Measurements from ENCODE around the gene TMEM108.

The TMEM108 gene

DNA sequence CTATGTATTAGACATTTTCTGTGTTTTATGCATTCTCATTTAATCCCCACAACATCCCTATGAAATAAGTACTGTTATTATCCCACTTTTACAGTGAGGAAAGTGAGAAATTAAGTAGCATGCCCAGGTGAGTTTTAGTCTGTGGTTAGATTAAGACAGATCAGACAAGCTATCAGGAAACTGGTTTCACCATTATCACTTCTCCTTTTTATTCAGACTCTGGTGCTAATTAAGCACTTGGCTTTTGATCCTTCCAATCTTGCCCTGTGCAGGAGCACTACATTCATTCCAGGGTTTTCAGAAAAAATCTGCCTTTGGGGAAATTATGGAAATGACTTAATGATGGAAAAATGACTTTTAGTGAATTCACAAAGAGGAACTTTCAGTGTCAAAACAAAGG, 115.2 kb downstream of the TMEM108 start:
- H3K4me3 ChIP-seq (ENCODE audit: low read depth, low read length), result no peak overlapping the region
- no peak for DNase-seq (ENCODE audit: low read depth)
- TF ChIP-seq MYC (IDR thresholded peaks at IDR 0.05; ENCODE audit: low read depth, low read length), result no peak
- TF ChIP-seq POLR2A (IDR thresholded peaks at IDR 0.05; ENCODE audit: extremely low read depth, insufficient read length), result no peak
- TF ChIP-seq, protein P1, sequence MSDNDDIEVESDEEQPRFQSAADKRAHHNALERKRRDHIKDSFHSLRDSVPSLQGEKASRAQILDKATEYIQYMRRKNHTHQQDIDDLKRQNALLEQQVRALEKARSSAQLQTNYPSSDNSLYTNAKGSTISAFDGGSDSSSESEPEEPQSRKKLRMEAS (IDR thresholded peaks at IDR 0.05; ENCODE audit: low read depth, low read length), result no peak
- TF ChIP-seq, protein P2, sequence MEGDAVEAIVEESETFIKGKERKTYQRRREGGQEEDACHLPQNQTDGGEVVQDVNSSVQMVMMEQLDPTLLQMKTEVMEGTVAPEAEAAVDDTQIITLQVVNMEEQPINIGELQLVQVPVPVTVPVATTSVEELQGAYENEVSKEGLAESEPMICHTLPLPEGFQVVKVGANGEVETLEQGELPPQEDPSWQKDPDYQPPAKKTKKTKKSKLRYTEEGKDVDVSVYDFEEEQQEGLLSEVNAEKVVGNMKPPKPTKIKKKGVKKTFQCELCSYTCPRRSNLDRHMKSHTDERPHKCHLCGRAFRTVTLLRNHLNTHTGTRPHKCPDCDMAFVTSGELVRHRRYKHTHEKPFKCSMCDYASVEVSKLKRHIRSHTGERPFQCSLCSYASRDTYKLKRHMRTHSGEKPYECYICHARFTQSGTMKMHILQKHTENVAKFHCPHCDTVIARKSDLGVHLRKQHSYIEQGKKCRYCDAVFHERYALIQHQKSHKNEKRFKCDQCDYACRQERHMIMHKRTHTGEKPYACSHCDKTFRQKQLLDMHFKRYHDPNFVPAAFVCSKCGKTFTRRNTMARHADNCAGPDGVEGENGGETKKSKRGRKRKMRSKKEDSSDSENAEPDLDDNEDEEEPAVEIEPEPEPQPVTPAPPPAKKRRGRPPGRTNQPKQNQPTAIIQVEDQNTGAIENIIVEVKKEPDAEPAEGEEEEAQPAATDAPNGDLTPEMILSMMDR (IDR thresholded peaks at IDR 0.05; ENCODE audit: low read depth, low read length), result no peak

DNA sequence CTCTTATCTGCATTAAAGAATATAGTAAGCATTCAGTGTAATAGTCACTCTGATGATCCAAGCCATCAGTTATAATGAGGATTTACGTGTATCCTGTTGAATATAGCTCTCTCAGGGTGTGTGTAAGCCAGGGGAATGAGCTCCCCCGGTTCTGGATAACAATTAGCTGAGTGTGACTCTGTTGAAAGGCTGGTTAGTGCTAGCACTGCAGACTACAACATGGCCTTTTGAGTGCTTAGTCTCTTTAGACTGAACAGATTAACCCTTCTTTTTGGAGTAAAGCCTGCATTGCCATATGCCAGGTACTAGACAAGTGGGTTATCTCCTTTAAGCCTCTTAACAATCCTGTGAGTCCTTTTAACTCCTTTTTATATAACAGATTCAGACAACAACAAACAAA, 119.5 kb downstream of the TMEM108 start:
- DNase-seq (ENCODE audit: low read depth), result no peak
- no peak overlapping the region for H3K4me3 ChIP-seq (ENCODE audit: low read depth, low read length)
- TF ChIP-seq, protein P2 (IDR thresholded peaks at IDR 0.05; ENCODE audit: low read depth, low read length), result no peak
- TF ChIP-seq POLR2A (IDR thresholded peaks at IDR 0.05; ENCODE audit: extremely low read depth, insufficient read length), result no peak
- no peak for TF ChIP-seq MYC (IDR thresholded peaks at IDR 0.05; ENCODE audit: low read depth, low read length)
- TF ChIP-seq, protein P1 (IDR thresholded peaks at IDR 0.05; ENCODE audit: low read depth, low read length), result no peak

DNA sequence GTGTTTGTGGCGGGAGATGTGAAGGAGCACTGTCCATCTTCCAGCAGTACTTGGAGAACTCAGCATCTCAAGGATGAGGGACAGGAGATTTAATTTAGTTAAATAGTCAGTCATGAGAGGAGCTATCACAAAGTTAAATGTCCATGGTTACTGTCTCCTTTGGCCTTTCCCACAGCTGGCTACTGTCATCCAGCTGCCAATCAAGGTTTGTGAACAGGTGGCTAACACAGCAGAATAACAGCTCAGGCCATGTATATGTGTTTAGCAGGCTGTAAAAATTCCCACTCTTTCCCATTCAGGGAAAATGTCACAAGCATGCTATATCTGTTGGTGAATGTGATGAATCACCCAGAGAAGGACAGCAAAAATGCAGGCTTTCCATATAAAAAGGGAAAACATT, 120.5 kb downstream of the TMEM108 start:
- H3K4me3 ChIP-seq (ENCODE audit: low read depth, low read length), result no peak overlapping the region
- TF ChIP-seq, protein P2 (IDR thresholded peaks at IDR 0.05; ENCODE audit: low read depth, low read length), result no peak
- TF ChIP-seq POLR2A (IDR thresholded peaks at IDR 0.05; ENCODE audit: extremely low read depth, insufficient read length), result no peak
- no peak for TF ChIP-seq MYC (IDR thresholded peaks at IDR 0.05; ENCODE audit: low read depth, low read length)
- TF ChIP-seq, protein P1 (IDR thresholded peaks at IDR 0.05; ENCODE audit: low read depth, low read length), result no peak
- DNase-seq (ENCODE audit: low read depth), result no peak

DNA sequence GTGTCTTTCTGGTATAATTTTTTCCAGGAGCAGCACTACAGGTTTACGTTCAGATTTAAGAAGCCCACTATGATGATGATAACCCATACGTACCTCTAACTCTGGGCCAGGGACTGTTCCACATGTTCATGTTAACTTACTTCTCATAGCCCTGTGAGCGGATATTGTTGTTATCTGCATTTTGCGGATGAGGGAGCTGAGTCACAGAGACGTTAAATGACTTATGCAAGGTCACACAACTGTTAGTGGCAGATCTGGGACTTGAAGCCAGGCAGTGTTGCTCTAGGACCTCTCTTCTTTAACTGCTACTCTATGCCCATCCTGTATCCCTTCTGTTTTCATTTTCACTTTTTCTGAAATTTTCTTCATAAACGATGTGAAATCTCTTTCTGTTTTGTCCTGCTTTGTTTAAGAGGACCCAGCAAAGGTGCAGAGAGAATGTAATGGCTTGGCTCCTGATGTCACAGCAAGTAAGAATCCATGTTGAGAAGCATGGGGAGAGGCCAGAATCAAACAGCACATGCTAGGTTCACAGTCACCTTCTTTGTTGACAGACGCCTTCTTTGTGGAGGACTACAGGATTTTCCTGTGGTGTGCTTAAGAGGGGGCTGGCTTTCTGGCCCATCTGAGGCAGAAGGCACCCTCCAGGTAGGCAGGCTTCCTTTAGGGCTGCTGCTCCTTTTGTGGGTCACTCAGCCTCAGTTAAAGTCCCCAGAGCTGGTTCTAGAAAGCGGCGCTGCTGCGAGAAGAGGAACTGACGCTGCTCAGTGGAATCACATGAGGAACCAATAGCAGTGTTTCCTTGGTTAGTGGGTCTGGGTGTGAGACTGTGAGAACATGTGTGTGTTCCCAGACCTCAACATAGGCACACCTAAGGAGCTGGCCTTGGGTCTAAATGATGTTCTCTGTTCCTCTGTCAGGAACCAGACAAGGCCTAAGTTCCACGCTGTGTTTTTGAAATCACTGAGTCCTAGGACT, 121.6 kb downstream of the TMEM108 start:
- H3K4me3 ChIP-seq (ENCODE audit: low read depth, low read length), result no peak overlapping the region
- no peak for DNase-seq (ENCODE audit: low read depth)
- TF ChIP-seq, protein P2 (IDR thresholded peaks at IDR 0.05; ENCODE audit: low read depth, low read length), result no peak
- TF ChIP-seq MYC (IDR thresholded peaks at IDR 0.05; ENCODE audit: low read depth, low read length) (no peak), POLR2A (IDR thresholded peaks at IDR 0.05; ENCODE audit: extremely low read depth, insufficient read length) (no peak)
- TF ChIP-seq, protein P1 (IDR thresholded peaks at IDR 0.05; ENCODE audit: low read depth, low read length), result no peak

DNA sequence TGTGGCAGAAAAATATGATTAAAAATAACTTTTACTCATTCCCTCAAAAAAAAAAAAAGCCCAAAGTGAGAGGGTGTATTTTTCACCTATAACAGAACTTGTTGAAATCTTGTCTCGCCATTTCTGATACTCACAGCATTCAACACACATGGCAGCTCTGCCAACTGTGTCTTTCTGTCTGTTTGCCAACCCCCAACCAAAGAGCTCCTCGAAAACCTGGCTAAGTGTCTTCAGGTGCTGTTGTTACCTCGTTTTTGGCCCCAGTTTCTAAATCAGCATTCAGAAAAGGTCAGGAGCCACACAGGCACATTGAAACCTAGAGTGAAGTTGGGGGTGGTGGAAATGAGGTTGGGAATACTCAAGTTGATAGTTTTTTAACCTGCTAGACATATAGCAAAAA, 123.5 kb downstream of the TMEM108 start:
- TF ChIP-seq MYC (IDR thresholded peaks at IDR 0.05; ENCODE audit: low read depth, low read length), result no peak
- DNase-seq (ENCODE audit: low read depth), result no peak
- H3K4me3 ChIP-seq (ENCODE audit: low read depth, low read length), result no peak overlapping the region

DNA sequence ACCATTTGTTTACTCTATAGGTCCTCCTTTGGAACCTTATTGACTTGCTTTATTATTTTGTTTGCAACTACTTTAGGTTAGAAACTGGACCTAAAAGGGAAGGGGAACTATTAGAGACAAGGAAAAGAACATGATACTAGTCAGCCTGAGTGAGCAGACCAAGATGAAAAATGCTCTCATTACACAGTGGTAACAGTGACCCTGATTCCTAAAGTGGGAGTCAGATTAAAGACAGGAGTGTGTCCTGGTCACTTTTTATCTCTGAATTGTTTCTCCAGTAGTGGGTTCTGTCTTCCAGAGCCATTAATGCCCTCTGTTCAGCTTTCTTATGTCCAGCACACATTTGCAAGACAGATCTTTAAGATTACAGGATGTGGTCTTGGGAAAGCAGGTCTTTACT, 124.1 kb downstream of the TMEM108 start:
- H3K4me3 ChIP-seq (ENCODE audit: low read depth, low read length), result no peak overlapping the region
- DNase-seq (ENCODE audit: low read depth), result no peak
- TF ChIP-seq MYC (IDR thresholded peaks at IDR 0.05; ENCODE audit: low read depth, low read length), result no peak
- TF ChIP-seq, protein P2 (IDR thresholded peaks at IDR 0.05; ENCODE audit: low read depth, low read length), result no peak
- no peak for TF ChIP-seq POLR2A (IDR thresholded peaks at IDR 0.05; ENCODE audit: extremely low read depth, insufficient read length)
- TF ChIP-seq, protein P1 (IDR thresholded peaks at IDR 0.05; ENCODE audit: low read depth, low read length), result no peak

All from NB4 (cell line).